HL-60 (cell line): ENCODE measurements around the gene CEP170.

Experiments used
- CTCF ChIP-seq: IDR thresholded peaks from one replicate; pipeline ENCODE4 v1.5.1; 2011; ENCODE audit warnings: low read length, control low read depth, inconsistent platforms; ENCODE audit not compliant: insufficient read depth
- GABPA ChIP-seq: IDR thresholded peaks from 2 replicates; pipeline ENCODE4 v1.6.1; 2012; ENCODE audit warnings: low read depth
- REST ChIP-seq: IDR thresholded peaks from 2 replicates; pipeline ENCODE4 v1.6.1; 2012; ENCODE audit warnings: low read depth; ENCODE audit not compliant: insufficient replicate concordance

GRCh38 chr1:243254233-243254926 is 701 bp downstream of the CEP170 start:
- TF ChIP-seq CTCF = no peak
- TF ChIP-seq GABPA = no peak
- TF ChIP-seq REST = peak; percentile 25
